HT-29 (cell line): ENCODE data around the gene CCDC30. TPM values are rescaled to one million over a fixed set of nuclear protein-coding genes. Genes with fewer than 3 reads are reported as not detected.
"Not testable (repeated sequence)": the region's sequence is repeated elsewhere in the genome, so short reads cannot be mapped to it uniquely, and the experiment has no call there.

Experiments
- DNase-seq: peaks from one replicate; pipeline ENCODE4 v3.0.0-alpha.2; 2015; ENCODE audit warnings: low spot score
- total RNA-seq: library from RNA; depleted of rRNA; stranded (reverse); fragments of >200 nt; shearing (Covaris generic); gene quantifications from 2 replicates; pipeline ENCODE4 v1.2.3, GENCODE V29; 2014

CCDC30 gene
- total RNA-seq, 1 experiment from 2014 or later: 1.0 TPM

GRCh38 chr1:42450061-42450460 is 13.0 kb upstream of the CCDC30 start:
- no peak for DNase-seq

GRCh38 chr1:42453386-42453785 is 9.7 kb upstream of the CCDC30 start:
- no peak for DNase-seq

GRCh38 chr1:42454403-42454802 is 8.7 kb upstream of the CCDC30 start:
- no peak for DNase-seq

- DNase-seq: peak; percentile 85
Observed at GRCh38 chr1:42456010-42456753, 6.9 kb upstream of the CCDC30 start, which contains the start of the genes PPCS and ZMYND12. Gene PPCS (plus strand): TSS chr1:42456543. CDS start chr1:42456566, 23 bp downstream. Gene ZMYND12 (minus strand): TSS chr1:42456022. CDS start chr1:42455997, 25 bp downstream.

DNA sequence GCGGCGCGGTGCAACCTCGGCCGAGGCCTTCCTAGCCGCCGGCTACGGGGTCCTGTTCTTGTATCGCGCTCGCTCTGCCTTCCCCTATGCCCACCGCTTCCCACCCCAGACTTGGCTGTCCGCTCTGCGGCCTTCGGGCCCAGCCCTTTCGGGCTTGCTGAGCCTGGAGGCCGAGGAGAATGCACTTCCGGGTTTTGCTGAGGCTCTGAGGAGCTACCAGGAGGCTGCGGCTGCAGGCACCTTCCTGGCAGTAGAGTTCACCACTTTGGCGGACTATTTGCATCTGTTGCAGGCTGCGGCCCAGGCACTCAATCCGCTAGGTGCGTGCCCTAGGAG is 6.4 kb upstream of the CCDC30 start:
- DNase-seq: peak; percentile 69

- no peak for DNase-seq
Observed at GRCh38 chr1:42461196-42461595, 1.9 kb upstream of the CCDC30 start.

GRCh38 chr1:42463921-42464320 is 835 bp downstream of the CCDC30 start:
- no peak for DNase-seq

GRCh38 chr1:42466030-42466429 is 2.9 kb downstream of the CCDC30 start:
- DNase-seq: no peak

GRCh38 chr1:42469727-42470126 is 6.6 kb downstream of the CCDC30 start:
- no peak for DNase-seq

DNA sequence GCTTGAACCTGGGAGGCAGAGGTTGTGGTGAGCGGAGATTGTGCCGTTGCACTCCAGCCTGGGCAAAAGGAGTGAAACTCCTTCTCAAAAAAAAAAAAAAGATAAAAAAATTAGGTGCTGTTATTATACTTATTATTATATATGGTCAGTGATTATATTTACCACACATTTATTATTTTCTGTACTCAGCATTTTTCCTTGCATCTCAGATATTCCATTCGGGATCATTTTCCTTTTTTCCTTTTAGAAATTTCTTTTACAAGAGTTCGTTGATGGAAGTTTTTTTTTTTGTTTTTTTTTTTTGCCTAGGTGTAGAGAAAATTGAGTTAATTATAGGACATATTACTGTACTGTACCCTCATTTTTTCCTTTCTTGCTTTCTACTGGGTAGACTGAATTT is 13.5 kb downstream of the CCDC30 start:
- DNase-seq: no peak

- not testable (repeated sequence) for DNase-seq
Observed at GRCh38 chr1:42477354-42477753, 14.3 kb downstream of the CCDC30 start.

- no peak for DNase-seq
Observed at GRCh38 chr1:42477775-42478174, 14.7 kb downstream of the CCDC30 start.

- peak; percentile 57 for DNase-seq
Observed at GRCh38 chr1:42479621-42480020, 16.5 kb downstream of the CCDC30 start.

GRCh38 chr1:42480921-42481320 is 17.8 kb downstream of the CCDC30 start:
- no peak for DNase-seq

DNA sequence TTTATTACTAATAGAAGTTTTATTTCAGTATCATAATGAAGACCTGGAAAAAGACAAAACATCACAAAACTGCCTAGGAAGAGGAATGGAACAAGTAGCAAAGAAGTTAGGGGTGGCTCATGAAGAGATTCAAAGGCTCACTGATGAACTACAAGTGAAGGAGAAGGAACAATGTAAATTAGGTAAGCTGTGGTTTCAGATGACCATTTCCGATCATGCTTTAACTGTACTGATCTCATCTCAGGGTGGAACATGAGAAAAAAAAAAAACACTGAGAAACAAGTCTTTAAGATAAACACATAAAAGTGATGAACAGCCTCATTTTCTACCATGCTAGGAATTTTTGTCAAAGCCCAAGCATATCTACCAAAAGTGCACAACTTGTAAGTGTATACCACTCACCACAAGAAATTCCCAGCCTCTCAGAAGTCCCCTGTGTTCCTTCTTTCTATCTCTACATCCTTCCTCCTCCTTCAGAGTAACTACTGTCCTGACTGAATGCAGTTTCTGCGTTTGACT is 19.6 kb downstream of the CCDC30 start:
- DNase-seq: no peak

DNA sequence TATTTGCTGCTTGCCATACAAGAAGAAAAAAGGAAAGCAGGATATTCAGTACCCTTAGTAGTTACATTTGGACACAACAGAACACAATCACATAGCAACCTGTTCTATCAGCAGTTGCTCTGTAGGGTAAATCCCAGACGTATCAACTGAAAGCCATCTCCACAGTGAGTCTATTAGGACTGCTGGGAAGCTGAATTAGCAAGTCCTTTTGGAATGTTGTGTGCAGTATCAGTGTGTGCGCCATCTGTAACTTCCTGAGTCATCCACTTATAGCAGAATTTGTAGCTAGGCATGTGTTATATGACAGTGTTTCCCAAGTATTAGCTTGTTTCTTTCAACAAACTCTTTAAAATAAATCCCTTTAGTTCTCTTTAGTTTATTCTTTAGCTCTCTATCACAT is 21.3 kb downstream of the CCDC30 start:
- DNase-seq: no peak

DNA sequence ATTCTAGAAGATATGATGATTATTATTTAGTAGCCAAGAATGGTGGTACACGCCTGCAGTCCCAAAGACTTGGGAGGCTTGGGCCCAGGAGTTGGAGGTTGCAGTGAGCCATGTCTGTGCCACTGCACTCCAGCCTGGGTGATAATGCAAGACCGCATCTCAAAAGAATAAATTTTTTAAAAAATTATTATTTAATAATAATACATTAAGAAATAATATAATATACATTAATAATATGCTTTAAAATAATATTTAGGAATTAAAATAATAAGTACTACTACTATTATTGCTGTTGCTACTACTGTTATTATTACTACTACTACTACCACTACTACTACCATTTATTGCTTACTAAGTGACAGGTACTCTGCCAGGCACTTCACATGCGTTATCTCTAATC is 27.2 kb downstream of the CCDC30 start:
- DNase-seq: no peak

DNA sequence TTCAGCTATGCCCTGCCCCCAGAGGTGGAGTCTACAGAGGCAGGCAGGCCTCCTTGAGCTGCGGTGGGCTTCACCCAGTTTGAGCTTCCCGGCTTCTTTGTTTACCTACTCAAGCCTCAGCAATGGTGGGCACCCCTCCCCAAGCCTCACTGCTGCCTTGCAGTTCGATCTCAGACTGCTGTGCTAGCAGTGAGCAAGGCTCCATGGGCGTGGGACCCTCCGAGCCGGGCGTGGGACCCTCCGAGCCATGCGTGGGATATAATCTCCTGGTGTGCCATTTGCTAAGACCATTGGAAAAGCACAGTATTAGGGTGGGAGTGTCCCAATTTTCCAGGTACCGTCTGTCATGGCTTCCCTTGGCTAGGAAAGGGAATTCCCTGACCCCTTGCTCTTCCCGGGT is 38.9 kb downstream of the CCDC30 start:
- not testable (repeated sequence) for DNase-seq

DNA sequence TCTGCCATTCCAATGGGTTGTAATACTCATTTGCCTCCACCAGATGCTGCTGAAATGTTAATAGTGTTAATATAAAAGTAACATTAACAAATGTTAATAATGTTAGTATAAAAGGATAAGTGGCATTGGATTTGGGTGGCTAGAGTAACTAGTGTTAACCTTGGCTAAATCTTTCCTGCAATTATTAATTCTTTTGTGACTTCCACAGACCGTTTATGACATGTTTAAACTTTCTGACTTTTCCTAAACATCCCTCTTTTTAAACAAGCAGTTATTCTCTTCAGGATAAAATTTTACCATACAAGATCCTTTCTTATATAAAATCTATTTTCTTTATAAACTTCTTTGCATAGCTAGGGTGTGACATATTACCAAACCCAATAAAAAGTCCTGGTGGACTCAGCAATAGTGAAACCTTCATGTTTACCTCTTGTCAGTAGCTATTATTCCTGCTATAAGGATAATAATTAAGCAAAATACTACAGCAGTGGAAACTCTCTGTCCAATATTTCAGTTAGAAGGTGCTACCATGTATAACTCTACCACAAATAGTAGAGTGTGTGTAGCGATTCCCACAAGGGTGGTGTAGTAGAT is 41.5 kb downstream of the CCDC30 start:
- no peak for DNase-seq

- DNase-seq: no peak
Observed at GRCh38 chr1:42506576-42506975, 43.5 kb downstream of the CCDC30 start.

GRCh38 chr1:42511581-42512155 is 48.6 kb downstream of the CCDC30 start:
- DNase-seq: peak; percentile 21

DNA sequence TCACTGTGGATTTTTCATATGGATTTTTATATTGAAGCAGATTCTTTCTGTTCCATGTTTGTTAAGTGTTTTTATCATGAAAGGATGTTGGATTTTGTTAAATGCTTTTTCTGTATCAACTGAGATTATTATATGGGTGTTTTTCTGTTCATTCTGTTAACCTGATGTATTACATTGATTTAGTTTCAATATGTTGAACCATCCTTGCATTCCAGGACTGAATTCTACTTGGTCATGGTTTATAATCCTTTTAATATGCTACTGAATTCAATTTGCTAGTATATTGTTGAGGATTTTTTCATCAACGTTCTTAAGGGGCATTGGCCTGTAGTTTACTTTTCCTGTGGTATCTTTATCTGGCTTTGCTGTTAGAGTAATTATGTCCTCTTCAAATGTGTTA is 55.8 kb downstream of the CCDC30 start:
- DNase-seq: no peak

DNA sequence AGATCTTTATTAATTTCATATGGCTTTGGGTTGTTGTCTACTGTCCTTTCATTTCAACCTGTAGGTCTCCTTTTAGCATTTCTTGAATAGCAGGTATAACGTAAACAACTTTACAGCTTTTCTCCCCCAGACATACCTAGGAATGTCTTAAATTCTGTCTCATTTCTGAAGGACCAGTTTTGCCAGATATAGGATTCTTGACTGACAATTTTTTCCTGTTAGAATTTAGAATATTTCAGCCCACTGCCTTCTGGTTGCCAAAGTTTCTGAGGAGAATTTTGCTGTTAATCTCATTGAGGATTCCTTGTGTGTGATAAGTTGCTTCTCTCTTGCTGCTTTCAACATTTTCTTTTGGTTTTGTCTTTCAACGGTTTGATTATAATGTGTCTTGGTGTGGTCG is 60.1 kb downstream of the CCDC30 start:
- no peak for DNase-seq
